Adrenal gland (tissue), 12 donors: ENCODE data around the gene PLOD3. TPM values are rescaled to one million over a fixed set of nuclear protein-coding genes. Genes with fewer than 3 reads are reported as not detected.

Source experiments
- DNase-seq, 7 donors: peaks; one replicate each; pipeline ENCODE4 v3.0.0-alpha.2; 2019 to 2020
- H3K27ac ChIP-seq, 5 donors: fragments of 200-600 bp; sonication (generic) in 4 of 5; 1 replicate in 3 of 5; 2 replicates in 2 of 5; pipeline versions ENCODE4 v1.5.1 to v1.8.0; 2016 to 2020; ENCODE audit warnings: mild to moderate bottlenecking in 1 of 5
- H3K27me3 ChIP-seq: fragments of 200-600 bp; 2 replicates; pipeline ENCODE4 v1.8.0; 2021
- H3K36me3 ChIP-seq, 2 donors: fragments of 200-600 bp; replicated peaks in 1 of 2; 1 replicate in 1 of 2; 2 replicates in 1 of 2; pipeline versions ENCODE4 v1.5.1 to v1.8.0; 2018 to 2022
- H3K4me1 ChIP-seq, 2 donors: fragments of 200-600 bp; replicated peaks in 1 of 2; 1 replicate in 1 of 2; 2 replicates in 1 of 2; pipeline versions ENCODE4 v1.5.1 to v1.8.0; 2018 to 2021
- H3K4me3 ChIP-seq, 4 donors: fragments of 200-600 bp; sonication (generic) in 3 of 4; one replicate each; pipeline ENCODE4 v1.5.1; 2016 to 2018
- H3K9me3 ChIP-seq, 3 donors: fragments of 200-600 bp; sonication (generic) in 1 of 3; replicated peaks in 1 of 3; 1 replicate in 2 of 3; 2 replicates in 1 of 3; pipeline versions ENCODE4 v1.5.1 to v1.8.0; 2016 to 2021
- POLR2A ChIP-seq, 2 donors: fragments of 450-650 bp; IDR thresholded peaks; one replicate each; pipeline ENCODE4 v1.6.1; 2017; ENCODE audit warnings: antibody characterized with exemption in 2 of 2, mild to moderate bottlenecking in 2 of 2, moderate library complexity in 1 of 2
- WGBS, 4 donors: extraction: QIAGEN DNeasy Blood & Tissue Kit in 2 of 4; methylation state at CpG; one replicate each; pipeline versions ENCODE4 v1.1.5 to v1.1.7; 2013 to 2017; 5-methylcytosine and 5-hydroxymethylcytosine counted together
- intact Hi-C, 2 donors: fragments of 100-400 bp; cut with DNase I; formaldehyde crosslinking; loops; one replicate each; pipeline versions ENCODE4 v1.14.1 to v1.15.0; 2022 to 2023
- polyA plus RNA-seq, 3 donors: library from polyadenylated mRNA; stranded (reverse); fragments of 200-250 nt in 2 of 3; fragments of 350-450 nt in 1 of 3; fragmentation: Illumina TruSeq in 1 of 3; extraction: RNeasy Lipid Tissue Mini Kit (QIAGEN cat#74804) in 1 of 3; gene quantifications; one replicate each; pipeline ENCODE4 v1.2.3, GENCODE V29; 2013 to 2014
- total RNA-seq, 9 donors: library from RNA; depleted of rRNA in 4 of 9; stranded (reverse); fragments of >200 nt in 4 of 9; fragments of 120-200 nt in 1 of 9; fragmentation: NEBNext Ultra II Directional in 1 of 9; extraction: Animal tissue kit (Norgen Biotek cat#: 25700) in 1 of 9; gene quantifications; one replicate each; pipeline versions ENCODE4 v1.1.0 to v1.2.4, GENCODE V29; 2013 to 2023
- TF ChIP-seq, protein P1 (sequence below), 6 experiments: fragments of 450-650 bp in 4 of 6; fragments of 200-600 bp in 2 of 6; sonication (generic) in 1 of 6; IDR thresholded peaks; 1 replicate in 5 of 6; 2 replicates in 1 of 6; pipeline versions ENCODE4 v1.5.1 to v1.8.0; 2016 to 2021; ENCODE audit warnings: antibody characterized with exemption in 6 of 6, mild to moderate bottlenecking in 2 of 6, moderate library complexity in 1 of 6
- donor health status: healthy with polysubstance abuse.
- donor health status: Bipolar disorder and iron deficiency.
- donor health status: DM: yes; HTN: yes; CAD: no.
- donor health status: DM: no; HTN: no; CAD: no.
- donor health status: DM: no; HTN: no; CAD: no.
- donor health status: DM: yes; HTN: yes; CAD: no.

The PLOD3 gene
- total and polyA plus RNA-seq, 12 donors, result 24.1 to 62.2 (median 51.4) TPM

DNA sequence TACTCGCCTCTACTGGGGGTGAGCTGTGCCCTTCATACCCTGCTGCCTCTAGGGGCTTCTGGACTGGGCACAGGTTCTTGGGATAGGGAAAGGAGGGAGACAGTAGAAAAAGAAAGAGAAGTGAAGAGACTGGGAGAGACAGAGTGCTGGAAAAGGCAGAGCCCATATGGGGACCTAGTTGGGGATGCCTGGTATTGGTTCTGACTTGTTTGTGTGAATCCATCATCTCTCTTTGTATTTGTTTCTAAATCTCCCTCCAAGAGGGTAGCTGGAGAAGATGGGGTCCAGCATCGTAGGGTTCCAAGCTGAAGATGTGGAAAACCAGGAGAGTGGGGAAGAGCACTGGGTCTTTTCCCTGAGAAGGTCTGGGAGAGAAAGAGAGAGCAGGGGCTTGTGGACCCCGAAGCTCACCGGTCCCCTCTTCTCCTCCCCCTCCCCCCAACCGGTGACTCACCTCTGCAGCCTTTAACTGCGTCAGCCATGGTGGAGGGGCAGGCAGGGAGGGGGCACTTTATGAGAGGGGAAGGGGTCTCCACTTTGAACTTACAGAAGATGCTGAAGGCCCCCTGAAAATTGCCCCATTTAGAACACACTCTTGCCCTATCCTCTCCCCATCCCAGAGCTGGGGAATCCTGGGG lies 48.9 kb downstream of the PLOD3 start:
- Histone ChIP-seq H3K36me3 (no peaks in the 10 kb centered on the region), H3K4me1 (peaks cover 16 to 40% of the 10 kb centered on the region in 2 donors), H3K27ac (no peak overlapping the region), H3K27me3 (peaks cover 66% of the 10 kb centered on the region), H3K9me3 (no peaks in the 10 kb centered on the region), H3K4me3 (no peak overlapping the region)
- 1 to 8% (median 2%) methylated on average over 4 to 6 of the region's 6 CpGs for WGBS, 4 donors
- TF ChIP-seq POLR2A (IDR thresholded peaks at IDR 0.05), result no peak
- TF ChIP-seq, protein P1, sequence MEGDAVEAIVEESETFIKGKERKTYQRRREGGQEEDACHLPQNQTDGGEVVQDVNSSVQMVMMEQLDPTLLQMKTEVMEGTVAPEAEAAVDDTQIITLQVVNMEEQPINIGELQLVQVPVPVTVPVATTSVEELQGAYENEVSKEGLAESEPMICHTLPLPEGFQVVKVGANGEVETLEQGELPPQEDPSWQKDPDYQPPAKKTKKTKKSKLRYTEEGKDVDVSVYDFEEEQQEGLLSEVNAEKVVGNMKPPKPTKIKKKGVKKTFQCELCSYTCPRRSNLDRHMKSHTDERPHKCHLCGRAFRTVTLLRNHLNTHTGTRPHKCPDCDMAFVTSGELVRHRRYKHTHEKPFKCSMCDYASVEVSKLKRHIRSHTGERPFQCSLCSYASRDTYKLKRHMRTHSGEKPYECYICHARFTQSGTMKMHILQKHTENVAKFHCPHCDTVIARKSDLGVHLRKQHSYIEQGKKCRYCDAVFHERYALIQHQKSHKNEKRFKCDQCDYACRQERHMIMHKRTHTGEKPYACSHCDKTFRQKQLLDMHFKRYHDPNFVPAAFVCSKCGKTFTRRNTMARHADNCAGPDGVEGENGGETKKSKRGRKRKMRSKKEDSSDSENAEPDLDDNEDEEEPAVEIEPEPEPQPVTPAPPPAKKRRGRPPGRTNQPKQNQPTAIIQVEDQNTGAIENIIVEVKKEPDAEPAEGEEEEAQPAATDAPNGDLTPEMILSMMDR (IDR thresholded peaks at IDR 0.05), result no peak
- intact Hi-C loops, result loop anchor here in 1 of 2 donors (10.0 kb wide), 1 partner anchor 274 kb away; the partner anchor contains the start of gene ACHE
- DNase-seq, result no peak

DNA sequence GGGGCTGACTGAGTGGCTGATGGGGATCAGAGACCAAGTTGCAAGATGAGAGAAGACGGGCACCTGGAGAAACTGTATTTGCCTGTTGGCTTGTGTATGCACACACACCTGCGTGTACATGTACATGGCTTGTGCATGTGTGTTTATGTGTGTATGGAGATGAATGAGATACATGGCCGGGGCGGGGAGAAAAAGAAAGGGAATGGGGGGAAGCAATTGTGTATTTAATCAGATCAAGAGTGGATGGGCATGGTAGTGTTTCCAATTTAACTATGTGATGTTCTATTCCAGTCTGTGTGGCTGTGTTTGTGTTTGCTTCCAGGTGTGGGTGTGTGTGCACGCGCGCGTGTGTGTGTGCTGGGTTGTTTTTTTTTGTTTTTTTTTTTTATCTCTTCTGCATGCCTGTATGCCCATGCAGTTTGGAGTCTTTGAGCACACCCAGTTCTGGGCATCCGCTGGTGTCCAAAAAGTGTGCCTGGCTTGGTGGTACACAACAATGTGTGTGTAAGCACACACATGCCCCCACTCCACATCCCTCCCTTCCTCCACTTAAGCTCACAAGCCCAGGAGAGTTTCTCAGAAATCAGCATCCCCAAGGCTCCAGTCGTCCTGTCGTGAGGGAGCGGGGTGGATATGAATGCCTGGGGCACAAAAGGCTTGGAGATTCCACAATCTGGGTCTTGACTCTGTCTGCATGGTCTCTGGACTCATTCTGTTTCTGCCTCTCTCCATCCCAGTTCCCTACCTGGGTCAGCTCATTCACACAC lies 49.6 kb downstream of the PLOD3 start:
- Histone ChIP-seq H3K36me3 (no peaks in the 10 kb centered on the region), H3K4me1 (peaks cover 12 to 37% of the 10 kb centered on the region in 2 donors), H3K27me3 (peaks cover 59% of the 10 kb centered on the region), H3K4me3 (no peak overlapping the region), H3K9me3 (no peaks in the 10 kb centered on the region), H3K27ac (no peak overlapping the region)
- intact Hi-C loops, result loop anchor here in 1 of 2 donors (10.0 kb wide), 1 partner anchor 273 kb away; the partner anchor contains the start of gene ACHE
- TF ChIP-seq, protein P1 (IDR thresholded peaks at IDR 0.05), result no peak
- no peak for TF ChIP-seq POLR2A (IDR thresholded peaks at IDR 0.05)
- DNase-seq, result no peak
- 5 to 6% (median 5%) methylated on average over 11 to 12 of the region's 12 CpGs for WGBS, 4 donors

- Histone ChIP-seq H3K27ac (no peak overlapping the region), H3K36me3 (no peaks in the 10 kb centered on the region), H3K4me1 (peaks cover 12 to 35% of the 10 kb centered on the region in 2 donors), H3K27me3 (peaks cover 51% of the 10 kb centered on the region), H3K4me3 (no peak overlapping the region), H3K9me3 (no peaks in the 10 kb centered on the region)
- DNase-seq, result no peak
- WGBS, 4 donors, result 0 to 1% (median 0%) methylated on average over 12 to 19 of the region's 19 CpGs
- intact Hi-C loops, result loop anchor here in 1 of 2 donors (10.0 kb wide), 1 partner anchor 272 kb away; the partner anchor contains the start of gene ACHE
- TF ChIP-seq, protein P1 (IDR thresholded peaks at IDR 0.05), result no peak
- TF ChIP-seq POLR2A (IDR thresholded peaks at IDR 0.05), result no peak
Measured at GRCh38 chr7:101166909-101167644, 50.3 kb downstream of the PLOD3 start.

GRCh38 chr7:101166648-101166908 lies 50.8 kb downstream of the PLOD3 start:
- Histone ChIP-seq H3K4me1 (peaks cover 12 to 34% of the 10 kb centered on the region in 2 donors), H3K27me3 (peaks cover 46% of the 10 kb centered on the region)

More at GRCh38 chr7:101166648-101166908, 50.8 kb downstream of the PLOD3 start:
- Histone ChIP-seq H3K36me3 (no peaks in the 10 kb centered on the region), H3K27ac (no peak overlapping the region), H3K4me3 (no peak overlapping the region), H3K9me3 (no peaks in the 10 kb centered on the region)
- TF ChIP-seq, protein P1 (IDR thresholded peaks at IDR 0.05), result no peak
- no peak for TF ChIP-seq POLR2A (IDR thresholded peaks at IDR 0.05)
- intact Hi-C loops, result loop anchor here in 1 of 2 donors (10.0 kb wide), 1 partner anchor 272 kb away; the partner anchor contains the start of gene ACHE
- no peak for DNase-seq
- WGBS, 4 donors, result 0 to 1% (median 1%) methylated on average over 4 to 11 of the region's 11 CpGs; no CpG with 5 or more reads in 1 of the 4 donors
